Activated CD4-positive, alpha-beta memory T cell treated with anti-CD3 and anti-CD28 coated beads, Interleukin-2, amount 10 ng/mL, durations not matched to agents 7 days and 5 days (primary cell): ENCODE measurements around the gene UBR2. TPM values are rescaled to one million over a fixed set of nuclear protein-coding genes. Genes with fewer than 3 reads are reported as not detected.
"Not testable (repeated sequence)": the region's sequence is repeated elsewhere in the genome, so short reads cannot be mapped to it uniquely, and the experiment has no call there.

ENCODE experiments used
- CTCF ChIA-PET: fragments of 350-600 bp; sonication (Branson Sonifier 250); formaldehyde crosslinking; loops from one replicate; lab custom pipeline; 2021; ENCODE audit warnings: antibody characterized with exemption, inconsistent platforms; lab: Charles Lee
- POLR2A ChIA-PET: fragments of 350-600 bp; sonication (Branson Sonifier 250); formaldehyde crosslinking; loops from one replicate; lab custom pipeline; 2021; ENCODE audit warnings: antibody characterized with exemption; lab: Charles Lee
- DNase-seq: peaks from one replicate; pipeline ENCODE4 v3.0.0-alpha.2; 2020
- H3K27ac Mint-ChIP-seq: one replicate; pipeline ENCODE4 v1.8.0; 2021; ENCODE audit warnings: mild to moderate bottlenecking, mixed read lengths
- H3K27me3 Mint-ChIP-seq: one replicate; pipeline ENCODE4 v1.8.0; 2021; ENCODE audit warnings: mixed read lengths
- H3K36me3 Mint-ChIP-seq: one replicate; pipeline ENCODE4 v1.8.0; 2021; ENCODE audit warnings: low read depth, mixed read lengths
- H3K4me1 Mint-ChIP-seq: one replicate; pipeline ENCODE4 v1.8.0; 2021; ENCODE audit warnings: mixed read lengths
- H3K4me3 Mint-ChIP-seq: one replicate; pipeline ENCODE4 v1.8.0; 2021; ENCODE audit warnings: mild to moderate bottlenecking, mixed read lengths
- H3K9me3 Mint-ChIP-seq: one replicate; pipeline ENCODE4 v1.8.0; 2021; ENCODE audit warnings: mixed read lengths
- total RNA-seq, 2 experiments: library from RNA; stranded (reverse); gene quantifications; one replicate each; pipeline ENCODE4 v1.2.3, GENCODE V29; 2021

The UBR2 gene
- total RNA-seq, 2 experiments from 2014 or later: 34.0 to 36.2 TPM

- peak overlapping the region; percentile 77 for H3K4me3 Mint-ChIP-seq
- no peak for DNase-seq
- H3K4me1 Mint-ChIP-seq: peaks cover 22% of the 10 kb centered on the region
- H3K27ac Mint-ChIP-seq: peak overlapping the region; percentile 91
- ChIA-PET CTCF (interaction anchor here (0.6 to 4.1 kb wide), 36 partner anchors 11 to 416 kb away, joined by 3 to 79 read pairs (median 4); partner anchors contain the start of genes RPL7L1, TBCC and UBR2), POLR2A (interaction anchor here (0.6 to 3.4 kb wide), 17 partner anchors 8 to 204 kb away, joined by 3 to 35 read pairs (median 6); partner anchors contain the start of genes CNPY3, RPL7L1, TBCC and UBR2)
- H3K27me3 Mint-ChIP-seq: no peaks in the 10 kb centered on the region
- no peaks in the 10 kb centered on the region for H3K36me3 Mint-ChIP-seq
- no peaks in the 10 kb centered on the region for H3K9me3 Mint-ChIP-seq
Observed at GRCh38 chr6:42726026-42726425, 162.2 kb downstream of the UBR2 start.

DNA sequence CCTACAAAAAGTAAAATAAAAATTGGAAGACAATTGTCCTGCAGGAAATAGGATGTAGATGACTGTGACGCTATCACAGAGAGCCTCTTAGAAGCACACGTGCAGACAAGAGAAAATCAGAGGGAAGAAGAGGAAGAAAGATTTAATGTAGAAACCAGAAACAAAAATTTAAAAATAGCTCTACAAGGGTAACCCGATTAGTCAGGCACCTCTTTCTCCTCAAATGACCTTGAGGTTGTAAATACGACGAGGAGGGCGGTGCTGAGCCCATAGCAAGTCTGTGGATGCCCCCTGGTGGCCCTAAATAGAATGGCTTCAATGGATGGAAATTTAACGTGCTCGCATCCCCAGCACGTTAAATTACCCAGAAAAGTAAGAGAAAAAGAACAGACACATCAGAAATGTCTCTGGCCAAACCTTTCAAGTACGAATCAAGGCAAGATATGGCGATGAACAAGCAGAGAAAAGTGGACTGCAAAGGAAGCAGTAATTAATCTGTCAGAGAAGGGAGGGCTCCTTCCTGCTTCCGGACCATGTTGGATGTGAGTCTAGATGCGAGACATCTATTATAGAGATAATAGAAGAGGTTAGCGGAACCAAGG lies 162.8 kb downstream of the UBR2 start:
- ChIA-PET POLR2A (interaction anchor here (0.6 to 3.4 kb wide), 19 partner anchors 9 to 203 kb away, joined by 3 to 35 read pairs (median 5); partner anchors contain the start of genes CNPY3, RPL7L1, TBCC and UBR2), CTCF (interaction anchor here (0.7 to 4.1 kb wide), 35 partner anchors 12 to 417 kb away, joined by 3 to 79 read pairs (median 4); partner anchors contain the start of genes RPL7L1, TBCC and UBR2)
- Mint-ChIP-seq H3K4me3 (peak overlapping the region; percentile 77), H3K4me1 (peaks cover 22% of the 10 kb centered on the region), H3K9me3 (no peaks in the 10 kb centered on the region), H3K27me3 (no peaks in the 10 kb centered on the region), H3K27ac (peak overlapping the region; percentile 91), H3K36me3 (no peaks in the 10 kb centered on the region)
- DNase-seq: peak; percentile 79

DNA sequence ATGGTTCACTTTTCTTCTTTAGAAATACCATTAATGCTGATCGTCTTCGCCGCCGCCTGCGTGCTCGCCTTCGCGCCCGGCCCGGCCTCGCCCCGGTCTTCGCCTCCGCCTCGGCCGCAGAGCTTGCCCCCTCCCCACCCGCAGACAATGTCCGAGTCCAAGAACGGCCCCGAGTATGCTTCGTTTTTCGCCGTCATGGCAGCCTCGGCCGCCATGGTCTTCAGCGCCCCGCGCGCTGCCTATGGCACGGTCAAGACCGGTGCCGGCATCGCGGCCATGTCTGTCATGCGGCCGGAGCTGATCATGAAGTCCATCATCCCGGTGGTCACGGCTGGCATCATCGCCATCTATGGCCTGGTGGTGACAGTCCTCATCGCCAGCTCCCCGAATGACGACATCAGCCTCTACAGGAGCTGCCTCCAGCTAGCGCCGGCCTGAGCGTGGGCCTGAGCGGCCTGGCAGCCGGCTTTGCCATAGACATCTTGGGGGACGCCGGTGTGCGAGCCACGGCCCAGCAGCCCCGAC lies 163.3 kb downstream of the UBR2 start:
- no peaks in the 10 kb centered on the region for H3K36me3 Mint-ChIP-seq

DNA sequence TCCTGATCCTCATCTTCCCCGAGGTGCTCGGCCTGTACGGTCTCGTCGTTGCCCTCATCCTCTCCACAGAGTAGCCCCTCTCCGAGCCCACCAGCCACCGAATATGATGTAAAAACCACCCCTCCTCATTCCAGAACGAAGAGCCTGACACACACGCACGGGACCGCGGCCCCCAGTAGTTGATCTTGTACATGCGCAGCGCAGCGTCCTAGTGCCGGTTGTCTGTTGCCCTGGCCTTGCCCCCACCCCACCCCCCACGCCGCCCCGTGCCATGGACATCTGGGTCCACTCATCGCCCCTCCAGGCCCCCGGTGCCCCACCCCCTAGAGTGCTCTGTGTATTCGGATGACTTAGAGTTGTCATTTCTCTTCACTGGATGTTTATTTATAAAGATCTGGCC lies 163.8 kb downstream of the UBR2 start:
- Mint-ChIP-seq H3K27me3 (no peaks in the 10 kb centered on the region), H3K36me3 (no peaks in the 10 kb centered on the region), H3K4me3 (peak overlapping the region; percentile 44), H3K27ac (peak overlapping the region; percentile 62), H3K4me1 (peaks cover 22% of the 10 kb centered on the region), H3K9me3 (no peaks in the 10 kb centered on the region)
- CTCF ChIA-PET: interaction anchor here (0.7 to 4.1 kb wide), 9 partner anchors 14 to 165 kb away, joined by 3 to 79 read pairs (median 11); partner anchors contain the start of genes RPL7L1 and TBCC
- no peak for DNase-seq
- POLR2A ChIA-PET: interaction anchor here (0.6 to 3.4 kb wide), 14 partner anchors 13 to 163 kb away, joined by 3 to 35 read pairs (median 6); partner anchors contain the start of genes RPL7L1, TBCC and UBR2

More for the DNA sequence above, 163.3 kb downstream of the UBR2 start:
- ChIA-PET CTCF (interaction anchor here (0.7 to 4.1 kb wide), 20 partner anchors 12 to 180 kb away, joined by 3 to 79 read pairs (median 5); partner anchors contain the start of genes RPL7L1, TBCC and UBR2), POLR2A (interaction anchor here (0.6 to 3.4 kb wide), 17 partner anchors 13 to 203 kb away, joined by 3 to 35 read pairs (median 6); partner anchors contain the start of genes CNPY3, RPL7L1, TBCC and UBR2)
- no peaks in the 10 kb centered on the region for H3K9me3 Mint-ChIP-seq
- peak overlapping the region; percentile 91 for H3K27ac Mint-ChIP-seq
- peaks cover 22% of the 10 kb centered on the region for H3K4me1 Mint-ChIP-seq
- peak overlapping the region; percentile 77 for H3K4me3 Mint-ChIP-seq
- H3K27me3 Mint-ChIP-seq: no peaks in the 10 kb centered on the region
- no peak for DNase-seq

- no peak for DNase-seq
- no peaks in the 10 kb centered on the region for H3K27me3 Mint-ChIP-seq
- H3K36me3 Mint-ChIP-seq: no peaks in the 10 kb centered on the region
- no peak overlapping the region for H3K4me3 Mint-ChIP-seq
- POLR2A ChIA-PET: interaction anchor here (1.0 to 1.8 kb wide), 6 partner anchors 11 to 150 kb away, joined by 3 to 9 read pairs (median 6); partner anchors contain the start of genes RPL7L1 and TBCC
- no peaks in the 10 kb centered on the region for H3K9me3 Mint-ChIP-seq
- peaks cover 22% of the 10 kb centered on the region for H3K4me1 Mint-ChIP-seq
- CTCF ChIA-PET: interaction anchor here (0.6 to 2.3 kb wide), 4 partner anchors 13 to 512 kb away, joined by 3 to 11 read pairs (median 6); partner anchors contain the start of gene TBCC
- H3K27ac Mint-ChIP-seq: no peak overlapping the region
Observed at GRCh38 chr6:42729731-42730130, 165.9 kb downstream of the UBR2 start.

- H3K9me3 Mint-ChIP-seq, H3K4me3 Mint-ChIP-seq, DNase-seq, CTCF ChIA-PET, H3K36me3 Mint-ChIP-seq, H3K4me1 Mint-ChIP-seq, H3K27ac Mint-ChIP-seq: not testable (repeated sequence)
- H3K27me3 Mint-ChIP-seq: peaks cover 10% of the 10 kb centered on the region
- POLR2A ChIA-PET: interaction anchor here (1.2 kb wide), 1 partner anchor 11 kb away, joined by 5 read pairs; no protein-coding TSS in a partner anchor
Observed at GRCh38 chr6:42733867-42734481, 170.1 kb downstream of the UBR2 start.

DNA sequence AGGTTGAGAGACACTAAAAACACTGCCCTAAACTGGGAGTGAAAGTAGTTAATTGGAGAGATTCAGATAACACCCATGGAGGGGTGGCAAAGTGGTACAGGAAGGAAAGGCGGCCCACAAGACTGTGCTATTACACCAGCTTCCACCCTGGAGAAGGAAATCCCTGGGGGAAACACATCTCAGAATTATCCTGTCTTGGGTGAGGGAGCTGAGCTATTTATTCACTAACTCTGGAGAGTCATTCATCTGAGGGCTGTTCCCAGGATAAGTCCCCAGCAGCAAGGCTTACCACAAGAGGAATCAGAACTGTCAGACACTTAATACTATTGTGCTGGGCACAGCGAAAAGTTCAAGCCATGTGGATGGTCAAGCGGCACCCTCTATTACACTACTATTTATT lies 172.1 kb downstream of the UBR2 start:
- H3K4me1 Mint-ChIP-seq: no peaks in the 10 kb centered on the region
- H3K4me3 Mint-ChIP-seq: no peak overlapping the region
- H3K27me3 Mint-ChIP-seq: peaks cover 12% of the 10 kb centered on the region
- H3K27ac Mint-ChIP-seq: no peak overlapping the region
- CTCF ChIA-PET: no interaction called here
- no peaks in the 10 kb centered on the region for H3K36me3 Mint-ChIP-seq
- DNase-seq: no peak
- POLR2A ChIA-PET: interaction anchor here (2.4 kb wide), 1 partner anchor 10 kb away, joined by 9 read pairs; the partner anchor contains the start of gene TBCC
- H3K9me3 Mint-ChIP-seq: no peaks in the 10 kb centered on the region

DNA sequence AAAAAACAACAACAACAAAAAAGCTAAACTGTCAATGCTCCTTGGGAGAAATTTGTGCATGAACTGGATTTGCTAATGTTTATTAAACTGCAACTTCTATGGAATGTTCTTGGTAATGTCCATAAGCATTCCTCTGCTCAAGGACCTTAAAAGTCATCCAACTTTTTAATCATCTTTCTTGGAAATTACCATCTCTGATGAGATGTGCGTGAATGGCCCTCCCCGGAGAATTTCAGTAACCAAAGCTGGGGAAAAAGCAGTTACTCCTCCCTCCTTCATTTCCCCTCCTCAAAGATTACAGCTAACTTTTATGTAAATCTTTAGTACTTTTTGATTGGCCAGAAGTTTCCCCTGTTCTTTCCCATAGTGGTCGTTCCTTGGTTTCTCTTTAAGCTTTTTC lies 176.9 kb downstream of the UBR2 start:
- DNase-seq: no peak
- peaks cover 12% of the 10 kb centered on the region for H3K27me3 Mint-ChIP-seq
- CTCF ChIA-PET: interaction anchor here (0.5 to 2.9 kb wide), 6 partner anchors 14 to 961 kb away, joined by 3 to 11 read pairs (median 3); partner anchors contain the start of gene FRS3
- peaks cover 6% of the 10 kb centered on the region for H3K36me3 Mint-ChIP-seq
- no peak overlapping the region for H3K27ac Mint-ChIP-seq
- H3K9me3 Mint-ChIP-seq: no peaks in the 10 kb centered on the region
- no peak overlapping the region for H3K4me3 Mint-ChIP-seq
- peaks cover 15% of the 10 kb centered on the region for H3K4me1 Mint-ChIP-seq
- POLR2A ChIA-PET: interaction anchor here (1.0 to 15.5 kb wide), 4 partner anchors 11 to 139 kb away, joined by 3 to 658 read pairs (median 4); partner anchors contain the start of genes BICRAL and RPL7L1

- CTCF ChIA-PET: interaction anchor here (0.6 to 2.9 kb wide), 5 partner anchors 12 to 81 kb away, joined by 3 to 11 read pairs (median 3); no protein-coding TSS in a partner anchor
- no peaks in the 10 kb centered on the region for H3K9me3 Mint-ChIP-seq
Observed at GRCh38 chr6:42742116-42742894, 178.5 kb downstream of the UBR2 start.

More at GRCh38 chr6:42742116-42742894, 178.5 kb downstream of the UBR2 start:
- peaks cover 9% of the 10 kb centered on the region for H3K27me3 Mint-ChIP-seq
- no peak for DNase-seq
- no peak overlapping the region for H3K4me3 Mint-ChIP-seq
- no peak overlapping the region for H3K27ac Mint-ChIP-seq
- POLR2A ChIA-PET: interaction anchor here (2.1 to 15.5 kb wide), 2 partner anchors 35 to 137 kb away, joined by 6 to 658 read pairs; partner anchors contain the start of genes BICRAL and RPL7L1
- H3K4me1 Mint-ChIP-seq: peaks cover 17% of the 10 kb centered on the region
- peaks cover 9% of the 10 kb centered on the region for H3K36me3 Mint-ChIP-seq
